ENCODE results near the gene GFM1.

GFM1 gene

DNA sequence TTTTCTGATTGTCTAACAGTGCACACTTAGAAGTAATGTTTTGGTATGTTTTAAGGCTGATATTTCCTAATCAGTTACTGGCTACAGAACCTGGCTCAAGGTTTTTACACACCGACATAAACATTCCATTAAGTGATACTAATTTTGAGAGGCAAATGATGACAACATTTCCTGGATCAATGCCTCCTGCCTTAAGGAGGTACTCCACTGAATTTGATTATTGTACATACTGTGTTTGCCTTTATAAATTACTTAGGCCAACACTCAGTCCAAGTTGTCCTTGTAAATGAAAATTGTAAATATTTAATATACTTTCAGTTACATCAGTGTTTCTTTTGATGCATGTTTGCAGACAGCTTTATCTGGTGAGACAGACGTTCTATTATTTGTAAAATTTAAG lies 52.3 kb downstream of the GFM1 start:
- TF ChIP-seq SPI1 (IDR thresholded peaks at IDR 0.05; ENCODE audit: borderline replicate concordance, low read depth) = no peak
- TF ChIP-seq, protein P1, sequence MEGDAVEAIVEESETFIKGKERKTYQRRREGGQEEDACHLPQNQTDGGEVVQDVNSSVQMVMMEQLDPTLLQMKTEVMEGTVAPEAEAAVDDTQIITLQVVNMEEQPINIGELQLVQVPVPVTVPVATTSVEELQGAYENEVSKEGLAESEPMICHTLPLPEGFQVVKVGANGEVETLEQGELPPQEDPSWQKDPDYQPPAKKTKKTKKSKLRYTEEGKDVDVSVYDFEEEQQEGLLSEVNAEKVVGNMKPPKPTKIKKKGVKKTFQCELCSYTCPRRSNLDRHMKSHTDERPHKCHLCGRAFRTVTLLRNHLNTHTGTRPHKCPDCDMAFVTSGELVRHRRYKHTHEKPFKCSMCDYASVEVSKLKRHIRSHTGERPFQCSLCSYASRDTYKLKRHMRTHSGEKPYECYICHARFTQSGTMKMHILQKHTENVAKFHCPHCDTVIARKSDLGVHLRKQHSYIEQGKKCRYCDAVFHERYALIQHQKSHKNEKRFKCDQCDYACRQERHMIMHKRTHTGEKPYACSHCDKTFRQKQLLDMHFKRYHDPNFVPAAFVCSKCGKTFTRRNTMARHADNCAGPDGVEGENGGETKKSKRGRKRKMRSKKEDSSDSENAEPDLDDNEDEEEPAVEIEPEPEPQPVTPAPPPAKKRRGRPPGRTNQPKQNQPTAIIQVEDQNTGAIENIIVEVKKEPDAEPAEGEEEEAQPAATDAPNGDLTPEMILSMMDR (IDR thresholded peaks at IDR 0.05; ENCODE audit: insufficient read depth, low read length) = no peak
- TF ChIP-seq POLR2AphosphoS5 (IDR thresholded peaks at IDR 0.05; ENCODE audit: low read depth) = no peak
- no peak for TF ChIP-seq GABPA (IDR thresholded peaks at IDR 0.05; ENCODE audit: low read depth)
- TF ChIP-seq, protein P2, sequence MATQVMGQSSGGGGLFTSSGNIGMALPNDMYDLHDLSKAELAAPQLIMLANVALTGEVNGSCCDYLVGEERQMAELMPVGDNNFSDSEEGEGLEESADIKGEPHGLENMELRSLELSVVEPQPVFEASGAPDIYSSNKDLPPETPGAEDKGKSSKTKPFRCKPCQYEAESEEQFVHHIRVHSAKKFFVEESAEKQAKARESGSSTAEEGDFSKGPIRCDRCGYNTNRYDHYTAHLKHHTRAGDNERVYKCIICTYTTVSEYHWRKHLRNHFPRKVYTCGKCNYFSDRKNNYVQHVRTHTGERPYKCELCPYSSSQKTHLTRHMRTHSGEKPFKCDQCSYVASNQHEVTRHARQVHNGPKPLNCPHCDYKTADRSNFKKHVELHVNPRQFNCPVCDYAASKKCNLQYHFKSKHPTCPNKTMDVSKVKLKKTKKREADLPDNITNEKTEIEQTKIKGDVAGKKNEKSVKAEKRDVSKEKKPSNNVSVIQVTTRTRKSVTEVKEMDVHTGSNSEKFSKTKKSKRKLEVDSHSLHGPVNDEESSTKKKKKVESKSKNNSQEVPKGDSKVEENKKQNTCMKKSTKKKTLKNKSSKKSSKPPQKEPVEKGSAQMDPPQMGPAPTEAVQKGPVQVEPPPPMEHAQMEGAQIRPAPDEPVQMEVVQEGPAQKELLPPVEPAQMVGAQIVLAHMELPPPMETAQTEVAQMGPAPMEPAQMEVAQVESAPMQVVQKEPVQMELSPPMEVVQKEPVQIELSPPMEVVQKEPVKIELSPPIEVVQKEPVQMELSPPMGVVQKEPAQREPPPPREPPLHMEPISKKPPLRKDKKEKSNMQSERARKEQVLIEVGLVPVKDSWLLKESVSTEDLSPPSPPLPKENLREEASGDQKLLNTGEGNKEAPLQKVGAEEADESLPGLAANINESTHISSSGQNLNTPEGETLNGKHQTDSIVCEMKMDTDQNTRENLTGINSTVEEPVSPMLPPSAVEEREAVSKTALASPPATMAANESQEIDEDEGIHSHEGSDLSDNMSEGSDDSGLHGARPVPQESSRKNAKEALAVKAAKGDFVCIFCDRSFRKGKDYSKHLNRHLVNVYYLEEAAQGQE (IDR thresholded peaks at IDR 0.05; ENCODE audit: insufficient replicate concordance, low read depth) = no peak
- no peak overlapping the region for H3K27ac ChIP-seq (replicated peaks)
- no peak for DNase-seq (ENCODE audit: low read depth in 1 of 2, low spot score in 1 of 2)
- no peaks in the 10 kb centered on the region for H3K27me3 ChIP-seq (ENCODE audit: insufficient read depth, poor library complexity, severe bottlenecking)
- H3K4me3 ChIP-seq (replicated peaks; ENCODE audit: insufficient read depth, low read length) = no peak overlapping the region

DNA sequence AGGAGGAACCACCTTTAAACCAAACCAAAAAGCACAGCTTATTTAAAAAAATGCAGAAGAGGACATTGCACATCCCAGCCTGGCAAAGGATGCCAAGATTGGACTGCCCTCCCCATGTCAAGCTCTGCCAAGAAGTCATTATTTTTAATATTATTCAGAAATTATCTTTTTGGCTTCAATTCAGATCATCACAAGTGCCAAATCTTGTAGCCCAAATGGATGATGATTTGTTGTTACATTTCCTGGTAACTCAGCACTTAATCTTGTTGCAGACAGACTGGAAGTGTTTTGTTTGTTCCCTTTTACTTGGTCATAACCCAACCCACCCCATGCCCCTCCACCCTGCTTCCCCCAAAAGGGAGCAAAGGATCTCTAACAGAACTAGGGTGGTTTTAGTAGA lies 56.2 kb downstream of the GFM1 start:
- H3K27ac ChIP-seq (replicated peaks) = no peak overlapping the region
- no peak overlapping the region for H3K4me3 ChIP-seq (replicated peaks; ENCODE audit: insufficient read depth, low read length)
- no peak for DNase-seq (ENCODE audit: low read depth in 1 of 2, low spot score in 1 of 2)
- no peak for TF ChIP-seq POLR2AphosphoS5 (IDR thresholded peaks at IDR 0.05; ENCODE audit: low read depth)
- no peak for TF ChIP-seq SPI1 (IDR thresholded peaks at IDR 0.05; ENCODE audit: borderline replicate concordance, low read depth)
- TF ChIP-seq, protein P1 (IDR thresholded peaks at IDR 0.05; ENCODE audit: insufficient read depth, low read length) = no peak
- TF ChIP-seq GABPA (IDR thresholded peaks at IDR 0.05; ENCODE audit: low read depth) = no peak
- TF ChIP-seq, protein P2 (IDR thresholded peaks at IDR 0.05; ENCODE audit: insufficient replicate concordance, low read depth) = no peak
- H3K27me3 ChIP-seq (ENCODE audit: insufficient read depth, poor library complexity, severe bottlenecking) = no peaks in the 10 kb centered on the region

DNA sequence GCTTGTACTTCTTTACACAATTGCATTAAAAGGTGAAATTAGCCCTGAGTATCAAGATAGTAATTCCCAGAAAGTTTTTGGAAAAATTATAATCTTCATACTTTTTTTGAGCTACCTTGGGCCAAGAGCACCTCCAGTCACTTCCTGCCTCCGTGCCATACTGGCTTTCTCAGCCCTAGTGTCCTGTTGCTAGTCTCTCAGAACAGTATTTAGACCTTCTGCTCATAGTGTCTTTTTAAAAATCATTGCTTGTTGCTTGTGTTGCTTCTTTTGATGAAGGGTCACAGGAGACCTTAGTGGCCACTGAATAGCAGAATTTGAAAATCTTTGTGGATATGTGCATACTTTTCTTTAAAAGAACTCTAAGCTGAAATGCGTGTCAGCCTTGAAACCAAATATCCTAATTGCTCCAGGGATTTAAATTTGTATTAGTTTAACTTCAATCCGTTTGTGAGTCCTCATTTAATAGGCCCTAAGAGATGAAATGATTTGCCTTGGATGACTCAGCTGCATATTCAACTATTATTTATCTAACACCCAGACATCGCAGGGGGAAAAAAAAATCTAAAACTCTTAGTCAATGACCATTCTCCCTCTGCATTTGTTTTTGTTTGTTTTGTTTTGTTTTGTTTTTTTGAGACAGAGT lies 57.2 kb downstream of the GFM1 start:
- Histone ChIP-seq H3K4me3 (replicated peaks; ENCODE audit: insufficient read depth, low read length) (no peak overlapping the region), H3K27me3 (ENCODE audit: insufficient read depth, poor library complexity, severe bottlenecking) (no peaks in the 10 kb centered on the region), H3K27ac (replicated peaks) (no peak overlapping the region)
- no peak for DNase-seq (ENCODE audit: low read depth in 1 of 2, low spot score in 1 of 2)
- TF ChIP-seq, protein P1 (IDR thresholded peaks at IDR 0.05; ENCODE audit: insufficient read depth, low read length) = no peak
- TF ChIP-seq POLR2AphosphoS5 (IDR thresholded peaks at IDR 0.05; ENCODE audit: low read depth) (no peak), GABPA (IDR thresholded peaks at IDR 0.05; ENCODE audit: low read depth) (no peak), SPI1 (IDR thresholded peaks at IDR 0.05; ENCODE audit: borderline replicate concordance, low read depth) (no peak)
- TF ChIP-seq, protein P2 (IDR thresholded peaks at IDR 0.05; ENCODE audit: insufficient replicate concordance, low read depth) = no peak

Measured in HL-60 (cell line).